DOHH2 (cell line): Measurements from ENCODE around the gene COPS3.

Source experiments
- EZH2phosphoT487 ChIP-seq: fragments of 200-600 bp; sonication (generic); IDR thresholded peaks from 2 replicates; pipeline ENCODE4 v1.6.1; 2017; ENCODE audit warnings: borderline replicate concordance, mild to moderate bottlenecking, antibody characterized with exemption, low read length, moderate library complexity, mixed read lengths
- TF ChIP-seq, protein P1 (sequence below): fragments of 200-600 bp; sonication (generic); IDR thresholded peaks from one replicate; pipeline ENCODE4 v1.5.1; 2014; ENCODE audit warnings: antibody characterized with exemption, mild to moderate bottlenecking, low read depth, low read length; ENCODE audit not compliant: poor library complexity, severe bottlenecking

DNA sequence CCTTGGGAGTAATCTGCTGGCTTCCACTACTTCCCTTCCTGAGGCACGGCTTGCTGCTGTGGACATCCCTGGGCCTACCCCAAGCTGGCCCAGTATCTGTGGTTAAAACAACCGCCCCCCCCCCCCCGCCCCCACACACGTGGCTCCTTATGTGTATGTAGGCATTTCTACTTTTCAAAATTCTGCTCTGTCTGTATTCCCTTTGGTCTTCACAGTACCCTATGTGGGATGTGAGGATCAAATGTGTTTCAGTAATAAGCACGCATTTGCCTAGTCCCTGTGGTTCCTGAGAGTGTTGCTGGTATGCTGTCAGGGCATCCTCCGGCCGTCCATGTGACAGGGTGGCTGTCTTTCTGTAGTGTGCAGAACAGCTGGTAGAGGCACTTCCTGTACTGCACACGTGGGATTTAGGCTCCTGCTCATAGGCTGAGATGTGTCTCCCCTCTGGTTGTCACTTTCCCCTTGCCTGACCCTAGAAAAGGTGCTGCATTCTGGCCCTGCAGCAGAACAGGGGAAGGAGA is 24.3 kb upstream of the COPS3 start:
- TF ChIP-seq, protein P1, sequence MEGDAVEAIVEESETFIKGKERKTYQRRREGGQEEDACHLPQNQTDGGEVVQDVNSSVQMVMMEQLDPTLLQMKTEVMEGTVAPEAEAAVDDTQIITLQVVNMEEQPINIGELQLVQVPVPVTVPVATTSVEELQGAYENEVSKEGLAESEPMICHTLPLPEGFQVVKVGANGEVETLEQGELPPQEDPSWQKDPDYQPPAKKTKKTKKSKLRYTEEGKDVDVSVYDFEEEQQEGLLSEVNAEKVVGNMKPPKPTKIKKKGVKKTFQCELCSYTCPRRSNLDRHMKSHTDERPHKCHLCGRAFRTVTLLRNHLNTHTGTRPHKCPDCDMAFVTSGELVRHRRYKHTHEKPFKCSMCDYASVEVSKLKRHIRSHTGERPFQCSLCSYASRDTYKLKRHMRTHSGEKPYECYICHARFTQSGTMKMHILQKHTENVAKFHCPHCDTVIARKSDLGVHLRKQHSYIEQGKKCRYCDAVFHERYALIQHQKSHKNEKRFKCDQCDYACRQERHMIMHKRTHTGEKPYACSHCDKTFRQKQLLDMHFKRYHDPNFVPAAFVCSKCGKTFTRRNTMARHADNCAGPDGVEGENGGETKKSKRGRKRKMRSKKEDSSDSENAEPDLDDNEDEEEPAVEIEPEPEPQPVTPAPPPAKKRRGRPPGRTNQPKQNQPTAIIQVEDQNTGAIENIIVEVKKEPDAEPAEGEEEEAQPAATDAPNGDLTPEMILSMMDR, result no peak
- TF ChIP-seq EZH2phosphoT487, result no peak
